Thyroid gland (tissue), 4 donors: Measurements from ENCODE around the gene ING5.
A peak's percentile ranks its signal among the peaks of the same experiment; 100 is the strongest.

Experiments used
- POLR2A ChIP-seq, 2 donors: fragments of 450-650 bp; IDR thresholded peaks; one replicate each; pipeline ENCODE4 v1.6.1; 2017; ENCODE audit warnings: antibody characterized with exemption in 2 of 2, mild to moderate bottlenecking in 2 of 2, moderate library complexity in 1 of 2
- TF ChIP-seq, protein P1 (sequence below), 6 experiments: fragments of 200-600 bp in 3 of 6; fragments of 450-650 bp in 3 of 6; sonication (generic) in 3 of 6; IDR thresholded peaks; one replicate each; pipeline ENCODE4 v1.5.1; 2016 to 2019; ENCODE audit warnings: antibody characterized with exemption in 6 of 6, mild to moderate bottlenecking in 2 of 6, inconsistent platforms in 1 of 6, moderate library complexity in 1 of 6

DNA sequence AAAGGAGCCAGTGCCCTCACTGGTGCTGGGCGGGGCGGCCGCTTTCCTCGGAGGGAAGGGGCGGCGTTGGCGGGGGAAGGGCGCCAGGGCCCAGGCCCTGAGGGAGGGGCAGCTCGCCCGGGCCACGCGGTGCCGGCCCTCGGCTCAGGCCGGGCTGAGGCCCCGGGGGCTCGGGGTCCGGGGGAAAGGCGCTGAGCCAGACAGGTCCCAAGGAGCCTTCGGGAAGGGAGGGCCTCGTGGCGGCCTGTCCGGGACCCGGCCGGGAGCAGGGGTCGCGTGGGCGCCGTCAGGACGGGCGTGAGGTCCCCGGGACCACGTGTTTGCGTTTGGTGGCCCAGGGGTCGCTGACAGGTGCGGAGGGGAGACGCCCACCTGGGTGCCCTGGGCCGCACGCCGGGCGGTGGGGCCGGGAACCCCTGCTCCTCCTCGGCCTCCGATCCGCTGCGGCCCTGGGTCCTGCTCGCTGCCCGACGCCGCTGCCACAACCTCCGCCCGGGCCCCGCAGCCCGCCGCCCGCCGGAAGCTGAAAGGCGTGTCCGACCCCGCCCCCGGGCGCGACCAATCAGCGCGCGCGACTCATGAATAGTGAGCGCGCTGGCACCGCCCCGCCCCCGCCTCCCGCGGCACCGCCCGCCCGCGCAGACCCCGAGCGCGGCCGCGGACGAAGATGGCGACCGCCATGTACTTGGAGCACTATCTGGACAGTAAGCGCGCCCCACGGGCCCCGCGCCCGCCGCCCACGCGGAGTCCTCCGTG is at the start of gene ING5:
- TF ChIP-seq, protein P1, sequence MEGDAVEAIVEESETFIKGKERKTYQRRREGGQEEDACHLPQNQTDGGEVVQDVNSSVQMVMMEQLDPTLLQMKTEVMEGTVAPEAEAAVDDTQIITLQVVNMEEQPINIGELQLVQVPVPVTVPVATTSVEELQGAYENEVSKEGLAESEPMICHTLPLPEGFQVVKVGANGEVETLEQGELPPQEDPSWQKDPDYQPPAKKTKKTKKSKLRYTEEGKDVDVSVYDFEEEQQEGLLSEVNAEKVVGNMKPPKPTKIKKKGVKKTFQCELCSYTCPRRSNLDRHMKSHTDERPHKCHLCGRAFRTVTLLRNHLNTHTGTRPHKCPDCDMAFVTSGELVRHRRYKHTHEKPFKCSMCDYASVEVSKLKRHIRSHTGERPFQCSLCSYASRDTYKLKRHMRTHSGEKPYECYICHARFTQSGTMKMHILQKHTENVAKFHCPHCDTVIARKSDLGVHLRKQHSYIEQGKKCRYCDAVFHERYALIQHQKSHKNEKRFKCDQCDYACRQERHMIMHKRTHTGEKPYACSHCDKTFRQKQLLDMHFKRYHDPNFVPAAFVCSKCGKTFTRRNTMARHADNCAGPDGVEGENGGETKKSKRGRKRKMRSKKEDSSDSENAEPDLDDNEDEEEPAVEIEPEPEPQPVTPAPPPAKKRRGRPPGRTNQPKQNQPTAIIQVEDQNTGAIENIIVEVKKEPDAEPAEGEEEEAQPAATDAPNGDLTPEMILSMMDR (IDR thresholded peaks at IDR 0.05), result no peak
- peak; percentile 10 to 82 for TF ChIP-seq POLR2A (IDR thresholded peaks at IDR 0.05)
